HG03066 (cell line): Measurements from ENCODE around the gene FRAS1.
"Not testable (repeated sequence)": the region's sequence is repeated elsewhere in the genome, so short reads cannot be mapped to it uniquely, and the experiment has no call there.

Source experiments
- ATAC-seq: cut with Tn5 transposase; IDR thresholded peaks from one replicate; pipeline ENCODE4 v1.9.1; 2021; ENCODE audit warnings: low read depth; ENCODE audit not compliant: unreplicated experiment

FRAS1 gene

DNA sequence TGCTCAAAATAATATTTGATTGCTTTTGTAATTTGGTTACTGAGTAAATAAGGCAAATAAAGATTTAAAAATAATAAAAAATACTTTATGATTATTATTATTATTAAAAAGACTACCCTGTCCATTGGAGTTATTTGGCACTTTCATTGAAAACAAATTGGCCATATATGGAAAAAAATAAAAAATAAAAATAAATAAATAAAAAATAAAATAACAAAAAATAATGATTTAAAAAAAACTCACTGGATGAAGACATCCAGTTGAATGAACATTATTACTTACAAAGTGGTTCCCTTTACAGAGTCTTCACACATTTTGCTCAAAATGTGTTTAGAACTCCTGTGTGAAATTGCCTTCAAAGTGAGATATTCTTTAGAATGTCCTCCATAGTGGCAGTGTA lies 353.1 kb downstream of the FRAS1 start:
- no peak for ATAC-seq

DNA sequence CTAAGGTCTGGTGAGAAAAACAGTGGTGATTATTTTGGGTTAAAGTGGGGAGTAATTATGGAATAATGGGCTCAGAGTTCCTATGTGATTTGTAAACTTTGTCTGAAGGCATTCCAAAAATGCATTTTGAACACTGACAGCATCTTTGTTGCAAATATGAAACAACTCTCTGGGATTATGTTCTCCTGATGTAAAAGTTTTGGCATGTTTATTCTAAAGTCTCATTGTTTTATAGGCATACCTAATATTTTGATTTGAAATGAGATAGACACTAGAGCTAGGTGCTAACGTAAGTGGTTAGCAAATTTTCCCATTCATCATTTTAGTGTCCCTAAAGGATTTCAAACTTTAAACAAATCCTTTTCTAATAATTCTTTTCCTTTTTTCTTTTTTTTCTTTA lies 353.6 kb downstream of the FRAS1 start:
- ATAC-seq, result no peak

DNA sequence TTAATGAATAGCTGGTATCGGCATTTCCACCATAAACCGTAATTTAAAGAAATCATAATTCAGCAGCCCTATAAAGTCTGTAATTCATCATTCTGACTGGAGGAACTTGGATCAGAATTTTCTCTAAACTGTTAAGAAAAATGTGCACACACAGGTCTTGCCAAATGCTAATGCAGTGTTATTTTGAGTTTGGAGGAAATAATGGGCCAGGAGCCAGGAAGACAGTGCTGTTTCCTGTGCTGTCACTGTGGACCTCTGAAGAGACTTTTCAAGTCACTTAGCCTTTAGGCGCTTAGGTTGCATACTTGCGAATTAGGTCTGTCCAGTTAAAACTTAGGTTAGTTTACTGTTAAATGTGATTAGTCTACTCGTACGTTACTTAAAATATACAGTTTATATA lies 357.0 kb downstream of the FRAS1 start:
- ATAC-seq, result no peak

DNA sequence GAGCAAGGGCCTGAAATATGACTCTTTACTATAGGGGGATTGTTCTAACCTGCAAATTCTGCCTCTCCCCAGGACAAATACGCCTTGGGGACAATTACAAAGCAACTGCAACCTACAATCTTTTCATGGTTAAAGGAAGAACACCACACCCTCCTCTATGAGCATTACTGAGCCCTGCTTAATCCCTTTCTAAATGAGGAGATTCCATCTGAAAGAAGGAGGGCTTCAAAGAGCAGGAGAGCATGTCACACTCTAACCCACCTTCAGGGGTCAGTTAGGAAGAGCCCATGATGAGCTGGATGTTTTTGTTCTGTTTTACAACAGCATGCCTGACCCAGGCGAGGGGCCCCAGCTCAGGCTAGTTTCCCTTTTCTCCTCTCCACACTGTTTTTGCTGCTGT lies 360.5 kb downstream of the FRAS1 start:
- ATAC-seq, result no peak

DNA sequence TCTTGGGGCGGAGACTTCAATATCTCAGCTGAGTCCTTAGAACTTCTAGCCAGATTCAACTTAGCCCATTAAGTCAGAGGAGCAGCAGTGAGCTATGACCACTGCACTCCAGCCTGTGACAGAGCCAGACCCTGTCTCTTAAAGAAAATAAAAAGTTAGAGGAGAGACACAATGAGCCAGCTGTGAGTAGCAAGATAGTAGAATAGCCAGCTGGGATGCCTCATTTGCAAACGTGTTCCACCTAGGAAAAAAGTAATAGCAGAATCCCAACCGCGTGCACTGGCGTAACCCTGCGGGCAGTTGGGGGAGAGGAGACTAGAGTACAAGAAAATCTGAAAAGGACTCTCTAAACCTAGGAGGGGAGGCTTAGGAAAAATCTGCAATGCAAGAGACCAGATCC lies 361.3 kb downstream of the FRAS1 start:
- ATAC-seq, result no peak

DNA sequence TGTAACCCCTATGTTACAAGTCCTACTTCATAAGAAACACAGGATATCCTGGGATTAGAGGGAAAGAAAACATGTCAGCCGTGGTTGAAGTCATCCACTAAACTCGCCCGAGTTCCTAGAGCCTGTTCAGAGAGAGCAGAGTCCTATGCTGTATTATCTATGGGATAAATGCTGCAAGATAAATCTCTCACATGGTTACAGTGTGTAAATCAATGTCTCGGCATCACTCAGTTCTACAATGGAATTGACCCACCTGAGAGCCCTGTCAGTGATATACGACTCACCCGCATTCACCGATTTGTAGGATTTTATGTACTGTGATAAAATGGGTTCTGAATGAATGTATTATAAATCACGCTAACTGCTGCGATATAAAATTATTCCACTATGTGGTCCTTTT lies 366.7 kb downstream of the FRAS1 start:
- ATAC-seq, result no peak

DNA sequence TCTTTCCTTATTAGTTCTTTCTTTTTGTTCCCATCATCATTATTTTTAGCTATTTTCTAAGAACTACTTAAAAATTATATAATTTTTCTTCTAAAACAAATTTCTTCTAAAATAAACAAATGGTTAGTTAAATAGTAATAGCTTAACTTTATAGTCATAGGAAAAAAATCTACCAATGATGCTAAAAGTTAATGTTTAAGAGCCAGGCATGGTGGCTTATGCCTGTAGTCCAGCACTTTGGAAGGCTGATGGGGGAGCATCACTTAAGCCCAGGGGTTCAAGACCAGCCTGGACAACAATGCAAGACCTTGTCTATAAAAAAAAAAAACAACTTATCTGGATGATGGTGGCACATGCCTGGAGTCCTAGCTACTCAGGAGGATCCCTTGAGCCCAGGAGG lies 367.3 kb downstream of the FRAS1 start:
- no peak for ATAC-seq

DNA sequence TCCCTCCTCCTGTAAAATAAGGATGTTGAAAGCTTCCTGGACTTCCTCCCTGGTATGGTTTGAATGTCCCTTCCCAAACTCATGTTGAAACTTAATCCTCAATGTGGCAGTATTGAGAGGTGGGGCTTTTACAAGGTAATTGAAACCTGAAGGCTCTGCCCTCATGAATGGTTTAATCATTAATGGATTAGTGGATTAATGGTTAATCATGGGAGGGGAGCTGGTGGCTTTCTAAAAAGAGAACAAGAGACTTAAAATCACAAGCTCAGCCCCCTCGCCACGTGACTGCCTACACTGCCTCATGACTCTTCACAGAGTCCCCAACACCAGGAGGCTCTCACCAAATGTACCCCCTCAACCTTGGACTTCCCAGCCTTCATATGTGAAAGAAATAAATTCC lies 369.8 kb downstream of the FRAS1 start:
- ATAC-seq, result no peak

DNA sequence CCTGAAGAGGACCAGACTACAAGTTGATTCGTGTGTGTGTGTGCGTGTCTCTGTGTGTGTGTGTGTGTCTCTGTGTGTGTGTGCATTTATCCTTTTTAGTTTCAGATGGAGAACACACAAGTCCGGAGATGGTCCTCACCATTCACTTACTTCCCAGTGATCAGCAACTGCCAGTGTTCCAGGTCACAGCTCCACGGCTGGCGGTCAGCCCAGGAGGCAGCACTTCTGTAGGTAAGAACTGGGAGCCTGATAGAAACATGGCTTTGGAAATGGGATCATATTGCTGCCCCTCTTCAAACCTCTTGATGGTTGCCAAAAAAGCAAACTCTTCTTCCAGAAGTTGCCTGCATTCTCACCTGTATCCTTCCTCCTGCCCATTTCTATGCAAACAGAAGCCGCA lies 371.9 kb downstream of the FRAS1 start:
- no peak for ATAC-seq

DNA sequence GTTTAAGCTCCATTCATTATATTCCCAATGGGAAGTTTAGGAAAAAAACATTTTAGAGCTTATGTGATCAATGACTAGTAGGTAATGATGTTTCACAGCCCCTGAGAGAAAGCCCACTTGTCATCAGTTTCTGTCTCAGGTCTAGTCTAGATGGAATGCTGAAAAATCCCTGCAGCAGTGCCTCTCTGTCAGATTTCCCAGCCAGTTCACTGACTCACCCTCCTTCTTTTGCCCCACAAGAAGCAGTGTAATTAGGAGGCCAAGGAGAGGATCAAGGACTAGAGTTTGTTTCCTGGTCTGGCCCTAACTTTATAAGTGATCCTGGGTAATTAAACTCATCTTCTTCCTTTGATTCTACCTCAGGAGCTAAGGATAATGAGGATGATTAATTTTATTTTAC lies 375.8 kb downstream of the FRAS1 start:
- ATAC-seq, result no peak

DNA sequence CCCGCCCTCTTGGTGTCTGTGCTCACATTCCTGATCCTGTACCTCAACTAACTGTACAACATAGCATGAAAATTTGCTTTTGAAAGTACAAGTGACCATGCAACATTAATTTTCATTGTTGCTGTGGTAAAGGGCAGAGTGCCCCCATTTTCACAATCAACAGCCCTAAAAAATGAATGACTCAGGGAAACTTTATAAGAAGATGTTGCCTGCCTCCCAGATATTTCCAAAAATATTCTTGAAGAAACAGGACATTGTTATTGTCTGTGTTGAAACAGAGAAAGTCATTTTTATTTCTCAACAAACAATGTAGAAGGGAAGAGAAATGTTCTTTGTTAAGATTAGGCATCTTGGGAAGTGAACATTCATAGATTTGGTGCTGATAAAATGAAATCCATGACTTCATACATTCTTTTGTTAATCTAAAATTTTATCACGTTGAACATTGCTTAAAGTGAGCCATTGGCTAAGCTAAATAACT lies 380.5 kb downstream of the FRAS1 start:
- ATAC-seq, result no peak

DNA sequence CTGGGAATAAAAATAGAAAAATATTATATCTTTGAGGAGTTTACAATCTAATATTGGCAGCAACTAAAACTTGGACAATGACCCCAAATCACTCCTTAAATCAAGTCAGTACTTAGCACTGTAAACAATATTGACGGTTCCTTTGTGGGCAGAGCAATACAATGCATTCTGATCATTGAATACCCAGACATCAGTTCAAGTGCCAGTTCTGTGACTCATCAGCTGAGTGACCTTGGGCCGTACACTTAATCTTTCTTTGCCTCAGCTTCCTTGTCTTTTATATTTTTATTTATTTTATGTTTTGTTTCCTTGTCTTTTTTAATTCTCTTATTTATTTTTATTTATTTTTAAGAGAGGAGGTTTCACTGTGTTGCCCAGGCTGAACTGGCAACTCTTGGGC lies 382.2 kb downstream of the FRAS1 start:
- no peak for ATAC-seq

DNA sequence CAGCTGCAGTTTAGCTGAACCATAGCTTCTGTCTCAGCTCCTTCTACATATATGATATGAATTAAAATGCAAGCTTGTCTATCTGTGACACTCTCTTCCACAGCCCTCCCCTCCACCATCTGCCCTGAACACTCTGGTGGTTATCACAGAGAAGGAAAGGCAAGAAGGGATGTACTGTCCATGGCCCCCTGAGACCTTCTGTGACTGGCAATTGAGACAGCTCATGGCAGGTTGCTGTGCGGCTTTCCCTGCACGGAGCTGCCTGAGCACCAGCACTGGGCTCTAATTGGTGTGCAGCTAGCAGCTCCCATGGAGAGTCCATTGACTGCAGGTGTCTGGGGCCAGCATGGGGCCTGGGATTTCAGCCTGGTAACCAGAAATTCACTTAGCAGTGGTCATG lies 384.6 kb downstream of the FRAS1 start:
- ATAC-seq, result no peak

DNA sequence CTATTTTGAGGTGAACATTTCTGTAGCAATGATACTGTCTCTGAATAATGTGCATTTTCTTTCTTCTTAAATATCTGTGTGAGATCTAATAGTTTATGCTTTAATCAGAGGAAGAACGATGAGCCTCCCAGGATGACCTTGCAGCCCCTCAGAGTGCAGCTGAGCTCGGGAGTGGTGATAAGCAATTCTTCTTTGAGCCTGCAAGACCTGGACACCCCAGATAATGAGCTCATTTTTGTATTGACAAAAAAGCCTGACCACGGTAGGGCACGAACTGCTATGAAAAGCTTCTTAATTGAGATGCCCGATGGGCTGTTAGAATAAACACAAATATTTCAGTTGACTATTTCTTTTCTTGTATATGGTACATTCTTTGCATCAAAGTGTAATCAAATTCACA lies 389.5 kb downstream of the FRAS1 start:
- no peak for ATAC-seq

DNA sequence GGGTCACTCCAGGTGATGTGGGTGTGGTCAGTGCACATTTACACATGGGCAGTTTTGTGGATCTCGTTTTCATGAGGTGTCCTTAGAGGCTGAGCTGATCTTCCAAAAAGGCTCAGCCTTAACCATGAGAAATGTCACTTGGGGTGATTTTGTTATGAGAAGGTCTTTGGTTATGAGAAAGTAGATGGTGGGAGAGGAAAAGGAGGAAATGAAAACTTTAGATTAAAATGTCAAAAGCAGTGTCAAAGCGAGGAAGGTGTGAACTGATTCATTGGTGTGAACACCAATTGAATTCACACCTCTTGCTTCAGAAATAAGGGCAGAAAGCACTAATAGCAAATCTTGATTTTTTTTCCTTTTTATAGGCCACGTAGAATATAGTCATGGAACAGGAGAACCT lies 394.3 kb downstream of the FRAS1 start:
- no peak for ATAC-seq

DNA sequence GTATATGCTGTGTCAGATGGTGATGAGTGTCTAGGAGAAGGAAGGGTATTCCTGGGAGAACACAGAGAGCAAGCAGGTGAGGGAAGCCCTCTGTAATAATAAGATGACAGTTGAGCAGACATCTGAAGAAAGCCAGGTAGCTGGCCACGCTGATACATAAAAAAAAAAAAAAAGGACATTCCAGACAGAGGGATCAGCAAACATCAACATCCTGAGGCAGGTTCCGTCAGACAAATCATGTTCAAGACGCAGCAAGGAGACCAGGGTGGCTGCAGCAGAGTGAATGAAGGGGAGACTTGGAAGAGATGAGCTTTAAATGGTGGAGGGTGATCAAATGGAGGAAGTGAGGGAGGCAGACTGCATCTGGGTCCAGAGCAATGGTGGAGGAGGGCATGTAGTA lies 396.9 kb downstream of the FRAS1 start:
- ATAC-seq, result no peak

DNA sequence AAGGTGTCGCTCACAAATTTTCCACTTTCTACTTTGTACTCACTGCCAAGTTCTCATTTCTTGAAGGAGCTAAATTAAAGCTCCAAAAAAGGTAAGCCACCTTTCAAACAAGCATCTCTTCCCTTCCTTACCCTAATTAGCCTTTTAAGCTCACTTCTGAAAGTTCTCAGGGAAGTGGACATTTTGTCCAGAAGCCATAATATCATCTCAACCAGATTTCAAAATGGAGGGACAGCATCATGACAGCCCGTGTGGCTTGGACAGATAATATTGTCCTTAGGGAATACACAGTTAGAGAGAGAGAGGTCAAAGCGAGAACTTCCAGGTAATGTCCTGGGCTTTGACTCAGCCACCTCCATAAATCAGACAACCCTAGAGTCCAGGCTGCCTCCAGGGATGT lies 400.6 kb downstream of the FRAS1 start:
- no peak for ATAC-seq

DNA sequence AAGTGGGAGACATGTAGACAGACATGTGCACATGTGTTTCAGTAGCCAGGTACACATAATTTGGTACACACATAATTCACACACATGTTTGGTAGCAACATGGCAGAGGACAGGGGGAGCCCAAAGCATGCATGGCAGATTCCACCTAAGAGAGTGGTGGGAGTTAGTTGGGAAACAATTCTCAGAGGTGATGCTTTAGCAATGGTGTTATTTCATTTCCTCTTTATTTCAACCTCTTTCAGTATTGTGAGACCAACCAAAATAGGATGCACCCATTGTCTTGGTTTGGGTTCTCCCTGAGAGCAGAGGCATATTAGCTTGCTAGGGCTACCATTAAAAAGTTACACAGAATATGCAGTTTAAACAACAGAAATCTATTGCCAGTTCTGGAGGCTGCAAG lies 402.2 kb downstream of the FRAS1 start:
- no peak for ATAC-seq

DNA sequence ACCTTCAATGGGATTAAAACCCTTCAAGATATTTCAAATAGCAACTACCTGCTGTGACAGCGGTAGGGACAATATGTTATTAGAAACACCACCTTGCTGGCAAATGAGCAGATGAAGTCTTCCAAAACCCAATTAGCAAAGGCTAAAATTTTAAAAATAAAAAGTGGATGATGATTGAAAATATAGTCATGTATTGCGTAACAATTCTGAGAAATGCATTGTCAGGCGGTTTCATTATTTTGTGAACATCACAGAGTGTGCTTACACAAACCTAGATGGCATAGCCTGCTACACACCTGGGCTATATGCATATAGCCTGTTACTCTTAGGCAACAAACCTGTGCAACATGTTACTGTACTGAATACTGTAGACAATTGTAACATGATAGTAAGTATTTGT lies 403.2 kb downstream of the FRAS1 start:
- ATAC-seq, result no peak

DNA sequence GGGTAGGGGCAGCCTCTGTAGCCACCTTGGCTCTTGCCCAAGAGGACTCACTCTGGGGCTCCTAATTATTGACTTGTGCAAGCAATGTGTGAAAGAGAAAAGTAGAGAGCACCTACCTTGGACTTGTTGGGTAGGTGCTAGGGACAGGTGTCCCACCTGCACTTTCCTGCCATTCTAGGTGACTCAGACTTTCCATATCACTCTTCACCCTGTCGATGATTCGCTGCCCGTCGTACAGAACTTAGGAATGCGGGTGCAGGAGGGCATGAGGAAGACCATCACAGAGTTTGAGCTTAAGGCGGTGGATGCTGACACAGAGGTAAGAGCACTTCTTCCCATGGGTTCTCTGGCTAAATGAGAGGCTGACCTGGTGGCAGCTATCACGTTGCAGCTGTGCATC lies 407.1 kb downstream of the FRAS1 start:
- ATAC-seq, result no peak

DNA sequence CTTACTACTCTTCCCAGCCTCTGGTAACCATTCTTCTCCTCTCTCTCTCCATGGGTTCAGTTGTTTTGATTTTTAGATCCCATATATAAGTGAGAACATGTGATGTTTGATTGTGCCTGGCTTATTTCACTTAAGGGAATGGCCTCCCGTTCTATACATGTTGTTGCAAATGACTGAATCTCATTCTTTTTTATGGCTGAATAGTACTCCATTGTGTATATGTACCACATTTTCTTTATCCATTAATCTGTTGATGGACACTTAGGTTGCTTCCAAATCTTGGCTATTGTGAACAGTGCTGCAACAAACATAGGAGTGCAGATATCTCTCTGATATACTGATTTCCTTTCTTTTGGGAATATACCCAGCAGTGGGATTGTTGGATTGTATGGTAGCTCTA lies 410.1 kb downstream of the FRAS1 start:
- ATAC-seq, result not testable (repeated sequence)

DNA sequence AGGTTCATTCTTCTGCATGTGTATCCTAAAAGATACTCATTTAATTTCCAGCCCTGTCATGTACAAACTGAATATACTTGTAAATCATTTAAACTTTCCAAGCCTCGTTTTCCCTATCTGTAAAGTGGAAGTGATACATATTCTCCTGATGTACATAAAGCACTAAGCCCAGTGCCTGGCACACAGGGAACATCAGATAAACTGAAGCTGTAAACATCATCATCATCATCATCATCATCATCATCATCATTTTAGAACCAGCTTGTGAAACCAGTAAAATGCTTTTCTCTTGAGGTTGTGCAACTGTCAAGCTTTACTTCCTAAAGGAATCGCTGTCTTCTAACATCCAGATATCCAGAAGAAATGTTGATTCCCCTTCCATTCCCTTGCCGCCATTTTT lies 411.1 kb downstream of the FRAS1 start:
- ATAC-seq, result no peak

DNA sequence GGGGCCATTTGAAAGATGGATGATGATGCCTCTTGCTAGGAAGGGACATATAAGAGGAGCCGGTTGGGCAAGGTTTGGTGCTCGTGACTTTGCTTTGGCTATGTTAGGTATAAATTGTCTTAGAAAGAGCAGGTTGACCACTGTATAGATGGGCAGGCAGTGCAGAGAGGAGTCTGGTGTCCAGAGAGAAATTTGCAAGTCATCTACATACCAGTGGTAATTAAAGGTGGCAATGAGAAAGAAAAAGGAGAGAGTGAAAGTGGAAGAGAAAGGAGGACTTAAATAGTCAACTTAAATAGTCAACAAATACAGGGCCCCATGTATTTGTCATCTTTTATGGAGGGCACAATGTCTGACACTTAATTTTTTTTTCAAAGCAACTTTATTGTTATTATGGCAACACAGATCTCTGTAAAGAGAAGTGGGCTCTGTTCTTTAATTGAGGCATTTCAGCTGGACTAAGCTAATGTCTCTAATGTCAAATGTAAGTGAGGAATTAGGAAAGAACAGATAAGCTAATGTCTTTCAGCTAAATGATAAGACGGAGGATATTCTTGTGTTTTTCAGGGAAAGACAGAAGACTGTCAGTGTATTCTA lies 419.1 kb downstream of the FRAS1 start:
- no peak for ATAC-seq
